Measurements from ENCODE around the gene P2RY8.
"Not testable (repeated sequence)": the region's sequence is repeated elsewhere in the genome, so short reads cannot be mapped to it uniquely, and the experiment has no call there.

Gene P2RY8

GRCh38 chrX:1442016-1442665, 94.8 kb downstream of the P2RY8 start:
- no peak for DNase-seq

GRCh38 chrX:1440506-1440905, 96.5 kb downstream of the P2RY8 start:
- DNase-seq = no peak

- DNase-seq = no peak
Observed at GRCh38 chrX:1435241-1435895, 101.6 kb downstream of the P2RY8 start.

- DNase-seq = no peak
Observed at GRCh38 chrX:1434871-1435240, 102.1 kb downstream of the P2RY8 start.

- no peak for DNase-seq
Observed at GRCh38 chrX:1433646-1434357, 103.2 kb downstream of the P2RY8 start.

- DNase-seq = no peak
Observed at GRCh38 chrX:1430451-1430850, 106.5 kb downstream of the P2RY8 start.

- no peak for DNase-seq
Observed at GRCh38 chrX:1427756-1428155, 109.2 kb downstream of the P2RY8 start.

GRCh38 chrX:1426321-1426720, 110.7 kb downstream of the P2RY8 start:
- DNase-seq = not testable (repeated sequence)

GRCh38 chrX:1425381-1425780, 111.6 kb downstream of the P2RY8 start:
- DNase-seq = no peak

GRCh38 chrX:1424147-1424851, 112.7 kb downstream of the P2RY8 start:
- no peak for DNase-seq

- DNase-seq = no peak
Observed at GRCh38 chrX:1423215-1423614, 113.8 kb downstream of the P2RY8 start.

GRCh38 chrX:1422135-1422465, 114.9 kb downstream of the P2RY8 start:
- DNase-seq = no peak

- DNase-seq = no peak
Observed at GRCh38 chrX:1421433-1422134, 115.4 kb downstream of the P2RY8 start.

- DNase-seq = no peak
Observed at GRCh38 chrX:1420371-1420770, 116.6 kb downstream of the P2RY8 start.

GRCh38 chrX:1419545-1420355, 117.2 kb downstream of the P2RY8 start:
- DNase-seq = no peak

GRCh38 chrX:1418901-1419544, 118.0 kb downstream of the P2RY8 start:
- no peak for DNase-seq

- no peak for DNase-seq
Observed at GRCh38 chrX:1417921-1418771, 118.8 kb downstream of the P2RY8 start.

- no peak for DNase-seq
Observed at GRCh38 chrX:1416965-1417760, 119.8 kb downstream of the P2RY8 start.

- no peak for DNase-seq
Observed at GRCh38 chrX:1416327-1416784, 120.6 kb downstream of the P2RY8 start.
